ENCODE data around the gene TIAM1.

Gene TIAM1

DNA sequence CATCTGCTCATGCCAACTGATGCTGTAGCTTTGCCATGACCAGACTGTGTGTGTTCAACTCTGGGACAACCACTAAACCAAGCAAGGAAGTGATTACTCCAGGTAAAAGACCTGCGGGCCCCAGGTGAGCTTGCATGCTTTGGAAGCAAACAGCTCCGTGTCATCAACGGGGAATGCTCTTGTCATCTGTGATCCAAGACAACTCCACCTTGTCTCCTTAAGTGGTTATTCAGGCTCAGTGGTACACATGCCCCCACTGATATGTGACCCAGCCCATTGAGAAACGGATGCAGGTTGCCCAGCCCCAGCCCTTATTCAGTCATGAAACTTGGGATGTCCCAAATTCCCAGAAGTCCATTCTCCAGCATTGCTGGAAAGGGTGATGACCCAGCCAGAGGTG, 89.0 kb downstream of the TIAM1 start:
- H3K27ac ChIP-seq = no peak overlapping the region
- TF ChIP-seq, protein P1, sequence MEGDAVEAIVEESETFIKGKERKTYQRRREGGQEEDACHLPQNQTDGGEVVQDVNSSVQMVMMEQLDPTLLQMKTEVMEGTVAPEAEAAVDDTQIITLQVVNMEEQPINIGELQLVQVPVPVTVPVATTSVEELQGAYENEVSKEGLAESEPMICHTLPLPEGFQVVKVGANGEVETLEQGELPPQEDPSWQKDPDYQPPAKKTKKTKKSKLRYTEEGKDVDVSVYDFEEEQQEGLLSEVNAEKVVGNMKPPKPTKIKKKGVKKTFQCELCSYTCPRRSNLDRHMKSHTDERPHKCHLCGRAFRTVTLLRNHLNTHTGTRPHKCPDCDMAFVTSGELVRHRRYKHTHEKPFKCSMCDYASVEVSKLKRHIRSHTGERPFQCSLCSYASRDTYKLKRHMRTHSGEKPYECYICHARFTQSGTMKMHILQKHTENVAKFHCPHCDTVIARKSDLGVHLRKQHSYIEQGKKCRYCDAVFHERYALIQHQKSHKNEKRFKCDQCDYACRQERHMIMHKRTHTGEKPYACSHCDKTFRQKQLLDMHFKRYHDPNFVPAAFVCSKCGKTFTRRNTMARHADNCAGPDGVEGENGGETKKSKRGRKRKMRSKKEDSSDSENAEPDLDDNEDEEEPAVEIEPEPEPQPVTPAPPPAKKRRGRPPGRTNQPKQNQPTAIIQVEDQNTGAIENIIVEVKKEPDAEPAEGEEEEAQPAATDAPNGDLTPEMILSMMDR (conservative IDR thresholded peaks at IDR 0.05) = no peak
- no peak for TF ChIP-seq ZFX (IDR thresholded peaks at IDR 0.05)

DNA sequence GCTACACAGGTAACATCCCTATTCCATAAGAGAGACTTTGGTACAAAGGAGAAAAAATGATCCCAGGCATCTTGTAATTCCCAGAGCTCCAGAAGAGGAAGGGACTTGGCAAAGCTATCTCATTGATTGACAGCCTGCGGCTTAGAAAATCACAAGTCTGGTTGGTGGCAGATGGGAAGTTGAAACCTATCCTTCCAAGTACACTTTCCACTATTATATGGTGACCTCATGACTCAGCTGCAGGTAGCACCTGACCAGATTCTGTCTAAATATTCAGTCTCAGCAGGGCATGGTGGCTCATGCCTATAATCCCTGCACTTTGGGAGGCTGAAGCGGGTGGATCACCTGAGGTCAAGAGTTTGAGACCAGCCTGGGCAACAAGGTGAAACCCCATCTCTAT, 89.9 kb downstream of the TIAM1 start:
- no peak overlapping the region for H3K27ac ChIP-seq
- TF ChIP-seq ZFX (IDR thresholded peaks at IDR 0.05) = no peak
- TF ChIP-seq, protein P1 (conservative IDR thresholded peaks at IDR 0.05) = no peak

- no peak overlapping the region for H3K27ac ChIP-seq
- TF ChIP-seq, protein P1 (conservative IDR thresholded peaks at IDR 0.05) = no peak
- TF ChIP-seq ZFX (IDR thresholded peaks at IDR 0.05) = no peak
Observed at GRCh38 chr21:31253684-31254083, 90.4 kb downstream of the TIAM1 start.

DNA sequence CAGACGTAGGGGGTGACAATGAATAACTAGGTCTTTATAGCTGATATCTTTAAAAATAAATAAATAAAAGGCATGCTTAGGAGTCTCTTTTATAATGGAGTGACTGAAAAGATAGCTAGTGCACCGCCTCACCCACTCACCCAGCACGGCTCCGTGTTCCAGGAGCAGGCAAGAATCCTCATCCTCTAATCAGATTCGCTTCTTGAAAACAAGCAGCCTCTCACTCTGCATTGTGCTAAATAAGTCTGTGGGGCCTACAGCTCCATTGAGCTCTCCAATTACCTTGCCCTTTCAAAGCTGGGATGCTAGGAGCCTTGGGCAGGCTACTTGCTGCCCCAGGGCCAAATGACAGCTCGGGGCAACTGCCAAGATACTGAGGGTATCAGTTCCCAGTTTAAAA, 91.5 kb downstream of the TIAM1 start:
- H3K27ac ChIP-seq = no peak overlapping the region
- TF ChIP-seq, protein P1 (conservative IDR thresholded peaks at IDR 0.05) = no peak
- no peak for TF ChIP-seq ZFX (IDR thresholded peaks at IDR 0.05)

DNA sequence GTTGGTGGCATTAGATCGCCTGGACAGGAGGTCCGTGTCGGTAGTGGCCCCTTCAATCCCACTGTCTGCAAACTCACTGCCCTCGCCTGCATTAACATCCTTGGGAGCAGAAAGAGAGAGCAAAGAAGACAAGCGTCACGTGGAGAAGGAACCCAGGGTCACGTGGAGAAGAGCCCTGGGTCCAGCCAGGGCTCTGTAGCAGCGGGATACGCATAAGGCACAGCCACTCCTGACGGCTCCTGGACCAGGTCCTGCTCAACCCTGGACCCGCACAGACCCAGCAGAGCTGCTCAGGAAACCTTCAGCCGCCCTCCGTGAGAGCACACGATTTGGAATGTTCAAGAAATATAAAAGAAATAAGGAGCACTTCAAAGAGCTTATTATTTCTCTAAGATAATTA, 92.0 kb downstream of the TIAM1 start:
- H3K27ac ChIP-seq = no peak overlapping the region
- no peak for TF ChIP-seq ZFX (IDR thresholded peaks at IDR 0.05)
- TF ChIP-seq, protein P1 (conservative IDR thresholded peaks at IDR 0.05) = no peak

GRCh38 chr21:31251686-31252085, 92.4 kb downstream of the TIAM1 start:
- TF ChIP-seq ZFX (IDR thresholded peaks at IDR 0.05) = no peak
- TF ChIP-seq, protein P1 (conservative IDR thresholded peaks at IDR 0.05) = no peak
- no peak overlapping the region for H3K27ac ChIP-seq

DNA sequence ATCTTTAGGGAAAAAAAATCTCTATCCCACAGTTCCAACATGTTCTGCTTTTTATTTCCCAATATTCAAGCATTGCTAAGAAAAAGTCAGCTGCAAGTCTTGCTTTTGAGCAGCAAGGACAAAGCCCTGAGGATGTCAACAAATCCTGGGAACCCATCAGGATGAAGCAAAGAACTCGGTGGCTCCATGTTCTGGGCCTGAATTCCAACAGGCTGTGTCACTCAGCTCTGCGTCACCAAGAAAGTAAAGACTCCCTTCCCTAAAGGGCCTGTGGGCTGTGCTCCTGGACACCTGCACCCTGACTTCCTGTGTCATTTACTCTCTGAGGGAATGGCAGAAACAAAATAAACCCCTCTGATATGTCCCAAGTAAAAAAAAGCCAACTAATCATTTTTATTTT, 95.5 kb downstream of the TIAM1 start:
- TF ChIP-seq, protein P1 (conservative IDR thresholded peaks at IDR 0.05) = no peak
- no peak for TF ChIP-seq ZFX (IDR thresholded peaks at IDR 0.05)
- no peak overlapping the region for H3K27ac ChIP-seq
